GM19463 (cell line): Measurements from ENCODE around the gene DLGAP1.
A peak's percentile ranks its signal among the peaks of the same experiment; 100 is the strongest.
"Not testable (repeated sequence)": the region's sequence is repeated elsewhere in the genome, so short reads cannot be mapped to it uniquely, and the experiment has no call there.

Experiments
- ATAC-seq: cut with Tn5 transposase; IDR thresholded peaks from one replicate; pipeline ENCODE4 v1.9.1; 2021; ENCODE audit warnings: mild to moderate bottlenecking, moderate library complexity; ENCODE audit not compliant: unreplicated experiment

Gene DLGAP1

DNA sequence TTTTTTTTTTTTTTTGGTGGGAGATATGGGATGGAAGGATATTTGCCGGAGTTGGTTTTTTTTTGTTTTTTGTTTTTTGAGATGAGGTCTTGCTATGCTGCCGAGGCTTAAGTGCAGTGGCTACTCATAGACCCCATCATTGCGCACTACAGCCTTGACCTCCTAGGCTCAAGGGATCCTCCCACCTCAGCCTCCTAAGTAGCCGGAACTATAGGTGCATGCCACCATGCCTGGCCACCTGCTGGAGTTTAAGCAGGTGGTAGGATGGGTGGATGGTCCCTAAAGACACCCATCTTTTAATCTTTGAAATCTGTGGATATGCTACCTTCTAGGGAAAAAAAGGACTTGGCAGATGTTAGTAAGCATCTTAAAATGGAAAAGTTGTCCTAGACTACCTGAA lies 835.4 kb downstream of the DLGAP1 start:
- no peak for ATAC-seq

DNA sequence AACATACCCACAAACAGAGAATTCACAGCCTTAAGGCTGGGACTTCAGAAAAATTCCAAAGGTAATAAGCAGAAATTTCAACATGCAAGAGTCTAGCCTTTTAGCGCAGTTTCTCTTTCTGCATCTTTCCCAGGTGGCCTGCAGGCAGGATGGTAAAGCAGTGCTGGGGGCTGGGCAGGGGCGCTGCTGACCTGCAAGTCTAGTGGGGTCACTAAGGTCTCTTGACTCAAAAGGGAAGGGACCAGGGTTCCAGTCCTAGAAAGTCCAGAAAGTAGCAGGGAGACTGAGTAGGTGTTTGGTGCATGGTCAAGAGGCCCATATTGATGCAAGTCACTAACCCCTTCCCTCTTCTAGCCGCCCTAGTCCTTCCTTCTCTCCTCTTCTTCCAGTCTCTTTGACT lies 835.9 kb downstream of the DLGAP1 start:
- ATAC-seq = no peak

DNA sequence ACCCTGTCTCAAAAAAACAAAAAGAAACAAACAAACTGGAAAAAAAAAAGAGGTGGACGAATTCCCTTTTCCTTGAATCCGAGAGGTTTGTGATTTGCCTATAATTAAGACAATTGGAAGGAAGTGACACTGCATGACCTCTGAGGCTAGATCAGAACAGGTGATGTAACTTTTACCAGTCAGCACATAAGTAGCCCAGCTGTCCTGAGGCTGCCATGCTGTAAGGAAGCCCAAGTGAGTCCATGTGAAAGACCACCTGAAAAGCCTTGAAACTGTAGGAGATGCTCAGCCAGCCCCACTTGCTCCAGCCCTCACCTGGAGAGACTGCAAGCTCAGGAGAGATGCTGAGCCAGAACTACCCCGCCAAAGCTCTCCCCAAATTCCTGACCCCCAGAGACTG lies 838.4 kb downstream of the DLGAP1 start:
- ATAC-seq = no peak

DNA sequence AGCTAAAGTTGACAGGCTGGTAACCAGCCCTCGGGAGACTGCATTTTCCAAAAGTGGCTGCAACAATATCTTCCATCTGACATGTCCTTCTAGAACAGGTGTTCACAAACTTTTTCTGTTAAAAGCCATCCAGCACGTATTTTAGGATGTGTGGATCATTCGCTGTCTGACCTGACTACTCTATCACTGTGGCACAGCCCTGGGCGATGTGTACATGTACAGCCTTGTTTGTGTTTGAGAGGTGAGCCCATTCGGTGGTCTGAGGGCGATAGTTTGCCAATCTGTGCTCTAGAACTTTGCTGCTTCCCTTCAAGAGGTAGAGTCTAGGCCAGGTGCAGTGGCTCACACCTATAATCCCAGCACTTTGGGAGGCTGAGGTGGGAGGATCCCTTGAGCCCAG lies 839.0 kb downstream of the DLGAP1 start:
- no peak for ATAC-seq

DNA sequence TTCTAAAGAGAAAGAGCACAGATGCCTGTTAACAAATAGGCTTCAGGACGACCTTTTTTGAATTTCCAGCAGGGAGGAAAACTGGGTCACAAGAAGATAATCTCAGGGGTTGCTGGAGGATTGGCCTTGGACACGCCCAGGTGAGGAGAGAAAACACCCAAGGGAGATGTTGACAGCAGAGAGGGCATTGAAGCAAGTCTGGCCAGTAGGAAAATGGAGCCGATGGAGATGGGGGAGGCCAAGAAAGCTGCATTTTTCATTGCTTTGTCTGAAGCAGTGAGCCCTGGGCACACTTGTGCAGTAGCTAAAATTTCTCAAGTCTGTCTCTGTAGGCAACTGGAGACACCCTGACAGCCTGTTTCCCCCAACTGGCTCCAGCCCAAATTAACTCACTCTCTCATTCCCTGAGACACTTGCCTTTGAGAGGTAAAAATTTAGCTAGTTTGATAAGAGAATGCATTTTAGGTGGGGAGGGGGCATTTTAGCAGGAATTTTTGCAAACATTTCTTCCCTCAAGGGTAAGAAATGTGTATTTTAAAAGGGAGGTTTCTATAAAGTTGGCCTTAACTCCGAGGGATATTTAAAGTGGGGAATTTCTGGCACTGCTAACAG lies 839.6 kb downstream of the DLGAP1 start:
- ATAC-seq = no peak

DNA sequence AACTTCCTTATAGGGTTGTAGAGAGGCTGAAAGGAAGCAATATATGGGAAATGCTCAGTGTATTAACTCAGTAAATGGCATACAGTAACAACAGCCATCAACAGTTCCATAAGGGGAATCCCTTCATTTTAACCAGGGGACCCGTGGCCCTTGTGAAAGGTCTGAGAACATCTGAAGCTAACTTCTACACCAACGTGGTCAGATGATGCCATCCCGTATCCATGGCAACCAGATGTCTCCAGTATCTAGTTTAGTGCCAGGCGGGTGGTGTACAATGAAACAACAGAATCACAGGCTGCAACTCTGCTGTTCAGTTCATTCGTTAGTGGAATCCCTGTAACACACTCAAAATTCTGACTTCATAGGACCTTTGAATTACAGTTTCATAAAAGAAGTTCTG lies 842.8 kb downstream of the DLGAP1 start:
- ATAC-seq = no peak

DNA sequence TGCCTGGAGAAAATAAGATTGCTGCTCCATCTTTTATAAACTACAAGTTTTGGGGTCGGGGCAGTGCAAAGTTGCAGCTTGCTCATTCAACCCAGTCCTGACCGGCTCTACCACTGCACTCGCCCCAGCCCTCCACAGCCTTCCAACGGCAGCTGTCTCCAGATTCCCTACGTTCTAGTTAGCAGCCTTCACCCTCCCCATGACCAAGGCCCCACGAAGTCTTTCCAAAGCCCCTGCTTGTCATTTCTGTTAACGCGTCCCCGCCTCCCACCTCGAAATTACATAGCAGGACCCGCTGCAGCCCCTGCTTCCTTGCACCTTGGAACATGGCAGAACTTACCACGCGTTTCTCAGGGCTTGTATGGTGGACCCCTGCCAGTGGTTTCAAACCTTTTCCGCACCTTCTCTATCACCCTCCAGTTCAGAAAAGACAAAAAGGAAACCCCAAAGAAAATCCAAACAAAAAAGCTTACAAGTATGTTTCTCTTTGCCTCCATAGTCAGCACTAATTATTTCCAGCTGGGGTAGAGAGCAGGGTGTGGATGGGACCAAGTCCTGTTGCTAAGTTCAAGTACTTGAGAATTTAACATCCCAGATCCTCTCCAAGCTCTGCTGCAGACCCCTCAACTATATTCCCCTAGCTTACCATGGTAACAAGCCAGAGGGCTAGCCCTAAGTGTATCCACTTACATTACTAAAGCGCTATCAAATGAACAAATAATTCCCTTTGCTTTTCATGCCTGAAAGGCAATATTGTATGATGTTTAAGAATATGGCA lies 843.6 kb downstream of the DLGAP1 start:
- no peak for ATAC-seq

DNA sequence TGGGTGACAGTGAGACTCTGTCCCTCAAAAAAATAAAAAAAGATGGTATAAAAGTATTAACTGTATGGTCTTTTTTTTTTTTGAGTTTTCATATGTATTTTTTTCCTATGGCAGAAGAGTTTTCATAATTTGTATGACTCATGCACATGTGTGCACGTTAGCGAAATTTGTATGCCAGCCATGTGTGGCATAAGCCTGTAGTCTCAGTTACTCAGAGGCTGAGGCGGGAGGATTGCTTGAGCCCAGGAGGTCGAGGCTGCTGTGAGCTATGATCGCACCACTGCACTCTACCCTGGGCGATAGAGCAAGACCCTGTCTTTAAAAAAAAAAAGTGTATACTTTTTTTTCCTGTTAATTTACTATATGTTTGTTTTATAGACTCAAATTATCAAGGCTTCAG lies 844.3 kb downstream of the DLGAP1 start:
- no peak for ATAC-seq

DNA sequence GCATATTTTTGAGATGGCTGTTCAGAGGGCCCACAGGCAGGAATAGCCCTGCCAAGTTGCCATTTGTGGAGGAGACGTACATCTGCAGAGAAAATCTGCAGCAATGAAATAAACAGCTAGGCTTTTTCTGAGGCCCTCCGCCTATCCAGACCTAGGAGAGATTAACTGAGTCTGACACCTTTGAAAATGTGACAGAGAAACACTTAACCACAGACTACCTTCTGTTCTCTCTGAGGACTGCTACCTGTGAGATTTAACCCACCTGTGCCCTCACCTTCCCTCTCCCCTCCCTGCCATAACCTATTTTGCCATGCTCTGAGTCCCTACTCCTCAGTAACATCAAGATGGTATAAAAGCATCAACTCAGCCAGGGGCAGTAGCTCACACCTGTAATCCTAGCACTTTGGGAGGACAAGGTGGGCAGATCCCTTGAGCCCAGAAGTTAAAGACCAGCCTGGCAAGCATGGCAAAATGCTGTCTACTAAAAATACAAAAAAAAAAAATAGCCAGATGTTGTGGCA lies 844.9 kb downstream of the DLGAP1 start:
- ATAC-seq = no peak

DNA sequence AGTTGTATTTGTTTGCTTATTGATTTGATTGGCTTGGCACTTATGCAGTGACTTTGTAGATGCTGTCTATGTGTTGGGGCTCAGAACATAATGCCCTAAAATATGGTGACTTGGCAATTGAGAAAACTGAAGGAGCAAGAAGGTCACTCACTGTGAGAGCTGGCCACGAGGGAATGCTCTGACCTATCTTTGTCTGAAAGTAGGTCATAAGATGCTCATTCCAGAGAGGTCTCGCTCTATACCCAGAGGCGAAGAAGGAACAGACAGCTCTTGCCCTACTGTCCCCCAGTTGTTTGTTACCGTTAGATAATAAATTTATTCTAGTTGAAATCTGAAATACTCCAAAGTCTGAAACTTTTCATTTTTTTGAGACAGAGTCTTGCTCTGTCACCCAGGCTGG lies 846.6 kb downstream of the DLGAP1 start:
- no peak for ATAC-seq

DNA sequence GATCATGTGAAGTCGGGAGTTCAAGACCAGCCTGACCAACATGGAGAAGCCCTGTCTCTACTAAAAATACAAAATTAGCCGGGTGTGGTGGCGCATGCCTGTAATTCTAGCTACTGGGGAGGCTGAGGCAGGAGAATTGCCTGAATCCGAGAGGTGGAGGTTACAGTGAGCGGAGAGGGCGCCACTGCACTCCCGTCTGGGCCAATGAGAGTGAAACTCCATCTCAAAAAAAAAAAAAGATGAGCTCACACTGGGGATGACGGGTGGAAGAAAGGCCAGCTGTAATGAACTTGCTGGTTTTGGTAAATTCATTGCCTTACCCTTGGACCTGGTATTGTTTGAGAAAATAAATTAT lies 847.0 kb downstream of the DLGAP1 start:
- not testable (repeated sequence) for ATAC-seq

DNA sequence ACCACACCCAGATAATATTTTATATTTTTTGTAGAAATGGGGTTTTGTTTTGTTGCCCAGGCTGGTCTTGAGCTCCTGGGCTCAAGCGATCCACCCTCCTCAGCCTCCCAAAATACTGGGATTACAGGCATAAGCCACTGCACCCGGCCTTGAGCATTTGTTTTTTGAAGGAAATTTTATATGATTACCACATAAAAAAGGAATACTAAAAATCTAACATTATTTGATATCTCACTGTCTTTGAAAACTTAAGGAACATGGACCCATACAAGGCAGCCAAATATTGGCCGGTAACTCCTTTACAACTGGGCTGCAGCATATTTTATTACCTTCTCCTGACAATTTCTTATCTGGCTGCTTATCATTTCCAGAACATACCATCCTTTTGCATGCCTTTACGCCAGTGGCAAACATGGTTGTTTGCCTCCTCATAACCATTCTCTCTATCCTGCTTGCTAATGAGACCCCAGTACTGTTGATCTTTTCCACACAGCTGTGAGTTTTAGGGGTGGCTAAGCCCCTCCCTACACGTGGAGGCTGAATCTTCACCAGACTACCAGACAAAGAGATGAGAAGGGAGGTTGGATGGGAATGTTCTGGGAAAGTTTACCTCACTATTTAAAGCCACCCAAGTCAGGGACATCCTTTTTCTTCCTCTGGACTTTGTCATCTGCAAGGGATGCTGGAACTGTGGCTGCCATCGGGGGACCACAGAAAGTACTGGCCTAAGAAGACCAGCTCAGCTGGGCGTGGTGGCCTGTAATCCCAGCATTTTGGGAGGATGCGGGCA lies 847.6 kb downstream of the DLGAP1 start:
- no peak for ATAC-seq

DNA sequence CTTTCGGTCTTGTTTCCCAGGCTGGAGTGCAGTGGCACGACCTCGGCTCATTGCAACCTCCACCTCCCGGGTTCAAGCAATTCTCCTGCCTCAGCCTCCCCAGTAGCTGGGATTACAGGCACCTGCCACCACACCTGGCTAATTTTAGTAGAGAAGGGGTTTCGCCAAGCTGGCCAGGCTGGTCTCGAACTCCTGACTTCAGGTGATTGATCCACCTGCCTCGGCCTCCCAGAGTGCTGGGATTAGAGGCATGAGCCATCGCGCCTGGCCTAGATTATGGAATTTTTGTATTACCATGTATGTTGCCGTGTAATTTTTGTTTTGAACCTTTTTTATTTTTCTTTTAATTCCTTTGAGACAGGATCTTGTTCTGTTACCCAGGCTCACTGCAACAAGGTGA lies 848.2 kb downstream of the DLGAP1 start:
- ATAC-seq = not testable (repeated sequence)

DNA sequence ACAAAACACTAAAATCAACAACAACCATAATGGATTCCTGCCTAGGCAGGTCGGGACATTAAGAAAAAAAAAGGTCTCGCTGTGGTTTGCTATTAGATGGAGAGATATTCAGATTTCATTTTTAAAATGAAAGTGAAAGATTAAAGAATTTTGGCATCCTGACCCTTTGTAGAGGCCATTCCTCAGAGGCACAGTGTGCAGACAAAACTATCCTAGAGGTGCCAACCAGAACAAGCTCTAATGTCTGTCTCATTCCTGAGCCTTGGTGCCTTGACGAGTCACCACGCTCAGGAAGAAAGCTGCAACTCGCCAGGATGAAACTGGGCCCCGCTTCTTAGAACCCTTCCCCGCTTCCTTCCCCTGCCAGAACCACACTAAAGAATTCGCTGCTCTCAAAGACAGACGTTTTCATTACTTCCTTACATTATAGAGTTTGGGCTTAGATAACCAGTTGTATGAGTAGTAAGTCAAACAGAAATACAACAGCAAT lies 849.1 kb downstream of the DLGAP1 start:
- no peak for ATAC-seq

DNA sequence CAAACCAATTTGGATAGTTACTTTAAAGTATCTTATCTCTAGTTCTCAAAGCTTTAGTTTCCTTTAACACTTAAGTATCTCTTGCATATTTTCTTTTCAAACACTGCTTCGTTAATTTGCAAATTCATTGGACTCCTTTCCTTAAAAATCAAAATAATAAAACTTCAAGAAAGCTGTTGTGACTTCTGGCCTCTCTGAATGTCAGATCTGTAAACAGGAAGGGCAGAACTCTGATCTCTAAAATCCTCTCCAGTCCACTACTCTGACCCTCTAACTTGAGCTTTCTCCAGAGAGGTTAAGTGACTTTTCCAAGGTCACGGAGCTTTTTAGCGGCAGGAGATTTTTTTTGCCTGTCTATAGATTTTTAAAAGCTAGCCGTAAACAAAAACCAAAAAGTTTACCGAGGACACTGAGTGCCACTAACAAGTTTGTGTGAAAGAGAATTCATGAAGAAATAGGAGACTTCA lies 849.6 kb downstream of the DLGAP1 start:
- ATAC-seq = no peak

DNA sequence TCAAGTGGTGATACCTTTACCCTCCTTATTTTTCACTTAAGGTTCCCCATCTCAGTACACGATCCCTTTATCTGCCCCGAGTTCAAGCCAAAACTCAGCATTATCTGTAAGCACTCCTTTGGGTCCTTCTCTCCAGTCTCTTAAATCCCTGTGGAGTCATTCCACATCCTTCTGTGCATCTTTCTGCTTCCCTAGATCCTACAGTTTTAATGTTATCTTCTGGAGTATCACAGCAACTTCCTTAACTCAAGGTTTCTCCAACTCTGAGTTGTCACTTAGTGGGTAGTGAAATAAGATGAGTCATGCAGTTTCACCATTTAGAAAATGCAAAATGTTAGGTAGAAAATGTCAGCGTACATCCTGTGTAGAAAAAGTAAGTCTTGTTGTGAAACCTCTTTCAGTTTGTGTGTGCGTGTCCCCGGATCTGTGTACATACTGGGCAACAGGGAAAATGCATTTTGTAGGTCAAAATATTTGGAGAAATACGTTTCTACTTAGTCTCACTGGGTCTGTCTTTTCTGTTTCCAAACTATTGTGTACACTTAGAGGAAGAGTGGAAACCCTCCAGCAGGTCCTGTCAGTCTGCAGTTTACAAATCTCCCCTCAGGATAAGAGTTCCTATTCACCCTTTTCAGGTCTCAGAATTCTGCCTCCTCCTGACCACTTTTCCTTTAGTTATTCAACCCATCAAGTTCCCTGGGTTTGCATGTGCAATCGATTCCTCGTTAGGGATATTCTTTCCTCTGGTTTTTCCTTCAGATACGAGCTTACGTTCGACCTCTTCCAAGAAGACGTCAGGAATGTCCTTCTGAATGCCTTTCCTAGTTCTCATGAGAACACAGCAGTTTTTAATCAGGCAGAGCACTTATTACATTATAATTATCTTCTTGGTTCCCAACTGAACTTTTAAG lies 850.4 kb downstream of the DLGAP1 start:
- peak; percentile 85 for ATAC-seq

DNA sequence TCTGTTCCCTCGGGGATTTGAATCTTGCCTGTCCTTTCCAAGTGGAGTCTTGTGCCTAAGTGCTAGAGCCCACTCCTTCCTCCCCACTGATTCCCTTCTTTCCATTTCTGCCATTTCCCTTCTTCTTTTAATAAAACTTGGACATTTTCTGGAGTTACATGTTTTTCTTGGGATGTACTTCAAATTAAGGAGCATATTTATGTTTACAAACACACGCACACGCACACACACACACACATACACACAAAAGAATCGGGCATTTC lies 850.9 kb downstream of the DLGAP1 start:
- no peak for ATAC-seq

DNA sequence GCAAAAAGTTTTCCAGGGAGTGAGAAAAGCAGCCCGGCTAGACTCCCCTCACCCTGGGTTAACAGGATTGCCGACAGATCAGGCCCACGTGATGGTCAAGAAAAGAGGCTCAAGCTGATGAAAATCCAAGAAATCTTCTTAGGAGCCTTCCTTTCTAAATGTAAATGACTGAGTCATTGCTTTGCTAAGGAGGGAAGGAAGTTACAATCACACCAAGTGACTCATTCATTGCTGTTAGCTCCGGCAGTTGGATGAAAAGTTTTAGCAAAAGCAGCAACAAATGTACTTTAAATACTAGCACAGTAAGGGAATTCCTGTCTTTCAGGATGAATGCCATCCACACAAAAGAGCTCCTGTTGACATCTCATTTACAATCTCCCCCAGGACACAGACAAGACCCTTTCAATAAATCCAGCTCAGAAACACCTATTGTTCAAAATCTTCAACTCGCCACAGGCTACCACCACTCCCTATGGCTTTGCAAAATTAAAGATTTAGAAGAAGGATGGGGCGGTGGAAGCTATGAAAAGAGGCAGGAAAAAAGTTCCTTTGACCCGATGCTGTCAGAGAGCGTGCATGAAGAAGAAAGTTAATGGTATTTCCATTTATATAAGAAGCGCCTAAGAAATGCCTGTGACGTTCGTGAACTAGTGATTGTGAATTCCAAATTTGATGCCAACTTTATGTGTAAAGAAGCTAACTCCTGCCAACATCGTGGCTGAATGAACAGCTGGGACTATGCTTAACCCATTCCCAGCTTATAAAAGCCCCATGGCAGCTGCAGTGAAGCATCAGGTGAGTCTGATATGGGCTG lies 851.5 kb downstream of the DLGAP1 start:
- no peak for ATAC-seq

DNA sequence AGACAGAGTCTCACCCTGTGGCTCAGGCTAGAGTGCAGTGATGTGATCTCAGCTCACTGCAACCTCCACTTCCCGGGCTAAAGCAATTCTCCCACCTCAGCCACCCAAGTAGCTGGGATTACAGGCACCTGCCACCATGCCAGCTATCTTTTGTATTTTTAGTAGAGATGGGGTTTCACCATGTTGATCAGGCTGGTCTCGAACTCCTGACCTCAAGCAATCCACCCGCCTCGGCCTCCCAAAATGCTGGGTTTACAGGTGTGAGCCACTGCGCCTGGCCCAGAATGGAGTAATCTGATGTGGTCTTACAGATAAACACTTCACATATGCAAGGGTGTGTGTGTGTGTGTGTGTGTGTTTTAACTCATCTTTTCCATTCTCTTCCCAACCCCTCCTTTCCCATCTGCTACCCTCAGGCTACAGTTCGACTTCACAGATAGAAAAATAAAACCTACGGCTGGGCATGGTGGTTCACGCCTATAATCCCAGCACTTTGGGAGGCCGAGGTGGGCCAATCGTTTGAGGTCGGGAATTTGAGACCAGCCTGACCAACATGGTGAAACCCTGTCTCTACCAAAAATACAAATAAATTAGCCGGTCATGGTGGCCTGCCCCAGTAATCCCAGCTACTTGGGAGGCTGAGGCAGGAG lies 853.9 kb downstream of the DLGAP1 start:
- ATAC-seq = not testable (repeated sequence)
